ENCODE results near the gene VAC14. TPM values are rescaled to one million over a fixed set of nuclear protein-coding genes. Genes with fewer than 3 reads are reported as not detected.

Gene VAC14
- total RNA-seq, 1 donor from 2014 or later = 20.6 TPM

- DNase-seq = no peak
These were observed 161.9 kb downstream of the VAC14 start for GRCh38 chr16:70638814-70639792.

Other genes starting within 250 kb of the VAC14 start
- 1.9 and 7.3 TPM in 2 replicates for gene IL34, start 154.6 kb downstream of the VAC14 start, total RNA-seq
- 19.9 and 20.6 TPM in 2 replicates for gene MTSS2, start 115.1 kb downstream of the VAC14 start, total RNA-seq